Activated naive CD4-positive, alpha-beta T cell treated with Interleukin-2 at 50 U/mL for 16 hours (primary cell): ENCODE data around the gene SULT1A1.
"Not testable (repeated sequence)": the region's sequence is repeated elsewhere in the genome, so short reads cannot be mapped to it uniquely, and the experiment has no call there.

Experiments
- DNase-seq: peaks from one replicate; pipeline ENCODE4 v3.0.0-alpha.2; 2020

The SULT1A1 gene

DNA sequence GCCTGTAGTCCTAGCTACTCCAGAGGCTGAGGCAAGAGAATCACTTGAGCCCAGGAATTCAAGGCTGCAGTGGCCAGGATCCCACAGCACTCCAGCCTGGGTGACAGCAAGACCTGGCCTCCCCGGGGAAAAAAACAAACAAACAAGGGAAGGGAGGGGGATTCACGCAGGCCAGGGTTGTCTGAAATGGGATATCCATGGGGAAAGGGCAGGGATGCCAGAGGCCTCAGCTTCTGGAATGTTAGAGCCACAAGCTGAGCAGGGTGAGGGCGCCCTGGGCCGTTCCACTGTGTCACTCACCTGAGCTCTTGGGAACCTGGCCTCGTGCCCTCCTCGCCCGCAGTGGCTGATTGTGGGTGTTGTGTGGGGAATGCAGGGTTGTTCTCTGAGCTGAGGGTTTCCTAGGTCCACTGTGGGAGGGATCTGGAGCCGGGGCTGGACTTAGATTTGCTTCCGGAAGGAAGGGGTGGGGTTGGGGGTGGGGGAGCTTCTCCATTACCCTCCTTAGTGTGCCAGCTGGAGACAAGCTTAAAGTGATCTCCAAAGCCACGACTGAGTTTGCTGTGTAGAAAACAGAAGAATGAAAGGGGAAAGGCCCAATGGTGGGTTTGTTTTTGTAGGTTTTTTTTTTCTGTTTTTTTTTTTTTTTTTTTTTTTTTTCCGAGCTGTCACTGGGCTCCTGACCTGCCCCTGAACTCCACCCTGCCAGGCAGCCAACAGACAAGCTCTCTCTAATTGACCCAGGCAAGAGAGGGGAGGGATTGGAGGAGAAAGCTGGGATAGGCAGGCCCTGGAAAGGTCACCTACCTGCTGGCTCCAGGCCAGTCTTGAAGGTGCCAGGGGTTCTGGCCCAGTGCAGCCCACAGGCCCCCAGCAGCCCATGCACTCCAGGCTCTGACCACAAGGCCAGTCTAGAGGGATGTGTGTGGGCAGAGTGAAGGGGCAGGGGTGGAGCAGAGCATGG, at the start of gene SULT1A1:
Gene SULT1A1 (minus strand): TSS at position 414 of the 964 bp plus-strand sequence. CDS start 1,189 bp downstream, outside the sequence.
- no peak for DNase-seq

DNA sequence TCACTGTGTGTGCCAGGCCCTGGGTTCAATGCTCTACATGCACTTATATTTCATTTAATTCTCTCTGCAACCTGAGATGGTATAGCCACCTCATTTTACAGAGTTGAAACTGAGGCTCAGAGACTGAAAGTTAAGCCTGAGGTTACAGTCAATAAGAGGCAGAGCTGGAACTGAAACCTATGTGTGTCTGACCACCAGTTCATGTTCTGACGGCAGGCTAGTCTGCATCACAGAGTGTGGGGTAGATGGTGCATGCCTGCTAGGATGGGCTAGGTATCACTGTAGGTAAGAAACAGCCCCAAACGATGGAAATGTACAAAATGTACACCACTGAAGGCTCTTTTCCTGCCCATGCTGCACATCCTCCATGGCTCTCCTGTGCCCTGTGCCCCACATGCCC, 30.1 kb upstream of the SULT1A1 start:
- not testable (repeated sequence) for DNase-seq

DNA sequence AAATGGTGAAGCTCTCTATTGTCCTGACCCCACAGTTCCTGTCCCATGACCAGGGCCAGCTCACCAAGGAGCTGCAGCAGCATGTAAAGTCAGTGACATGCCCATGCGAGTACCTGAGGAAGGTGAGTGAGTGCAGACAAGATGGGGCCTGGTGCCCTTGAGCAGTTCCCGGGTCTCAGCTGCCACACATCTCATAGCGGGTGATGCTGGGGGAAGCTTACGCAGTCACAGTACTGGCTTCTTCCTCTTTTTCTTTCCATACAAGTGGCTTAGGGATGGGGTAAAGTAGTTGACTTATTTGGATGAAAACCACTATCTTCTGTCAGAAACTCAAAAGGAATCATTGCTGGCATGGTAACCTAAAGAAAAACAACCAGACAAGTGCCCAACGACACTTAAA, 28.5 kb upstream of the SULT1A1 start:
- not testable (repeated sequence) for DNase-seq

DNA sequence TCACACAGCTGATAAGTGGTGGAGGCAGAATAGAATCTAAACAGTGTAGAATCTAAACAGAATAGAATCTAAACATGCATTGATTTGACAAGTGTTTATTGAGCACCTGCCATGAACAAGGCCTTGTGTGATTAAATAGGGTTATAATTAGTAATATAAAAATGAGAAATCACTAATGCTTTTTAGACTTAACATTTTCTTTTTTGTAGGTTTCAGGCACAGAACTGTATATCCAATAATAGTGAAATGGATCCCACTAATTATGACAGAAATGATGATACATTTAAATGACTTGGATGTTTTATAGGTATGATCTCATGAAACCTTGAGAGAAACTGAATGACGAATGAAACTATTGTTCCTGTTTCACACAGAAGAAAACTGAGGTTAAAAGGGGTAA, 27.9 kb upstream of the SULT1A1 start, which contains the start of gene NPIPB8:
Gene NPIPB8 (plus strand): TSS at position 301 of the 400 bp plus-strand sequence. CDS start 296 bp downstream, outside the sequence.
- not testable (repeated sequence) for DNase-seq

DNA sequence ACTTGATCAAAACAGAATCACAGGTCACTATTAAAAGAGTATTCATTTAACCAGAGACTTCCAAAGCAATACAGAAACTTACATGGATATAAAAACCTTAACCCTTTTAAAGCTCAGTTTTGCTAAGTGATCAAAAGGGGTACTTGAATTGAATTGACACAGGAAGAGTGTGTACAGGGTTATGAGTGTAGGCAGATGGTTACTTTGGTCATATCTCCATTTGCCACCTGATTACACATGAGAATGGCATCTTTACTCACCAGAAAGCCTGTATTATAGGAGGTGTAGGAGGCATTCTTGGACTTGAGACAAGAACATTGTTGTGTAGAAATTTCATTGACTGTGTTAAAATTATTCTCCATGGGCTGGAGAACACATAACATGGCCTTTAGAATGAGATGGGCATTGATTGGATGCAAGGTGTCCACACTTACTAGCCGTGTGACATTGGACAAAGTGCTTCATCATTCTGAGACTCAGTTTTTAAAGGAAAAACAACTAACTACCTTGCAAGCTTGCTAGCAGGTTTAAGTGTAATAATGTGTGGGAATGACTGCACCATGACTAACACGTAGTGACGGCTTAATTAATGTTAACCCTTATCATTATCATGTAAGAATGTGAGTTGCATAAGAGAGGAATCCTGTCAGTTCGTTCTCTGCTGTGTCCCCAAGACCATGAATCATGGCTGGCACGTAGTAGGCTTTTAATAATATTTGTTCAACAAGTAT, 26.4 kb upstream of the SULT1A1 start:
- not testable (repeated sequence) for DNase-seq

DNA sequence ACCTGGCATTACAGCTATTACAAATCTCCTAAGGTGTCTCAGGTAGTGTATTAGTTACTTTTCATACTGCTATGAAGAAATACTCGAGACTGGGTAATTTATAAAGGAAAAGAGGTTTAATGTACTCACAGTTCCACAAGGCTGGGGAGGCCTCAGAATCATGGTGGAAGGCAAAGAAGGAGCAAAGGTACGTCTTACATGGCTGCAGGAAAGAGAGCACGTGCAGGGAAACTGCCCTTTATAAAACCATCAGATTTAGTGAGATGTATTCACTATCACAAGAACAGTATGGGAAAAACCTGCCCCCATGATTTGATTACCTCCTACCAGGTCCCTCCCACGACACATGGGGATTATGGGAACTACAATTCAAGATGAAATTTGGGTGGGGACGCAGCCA, 21.1 kb upstream of the SULT1A1 start:
- DNase-seq, result not testable (repeated sequence)

DNA sequence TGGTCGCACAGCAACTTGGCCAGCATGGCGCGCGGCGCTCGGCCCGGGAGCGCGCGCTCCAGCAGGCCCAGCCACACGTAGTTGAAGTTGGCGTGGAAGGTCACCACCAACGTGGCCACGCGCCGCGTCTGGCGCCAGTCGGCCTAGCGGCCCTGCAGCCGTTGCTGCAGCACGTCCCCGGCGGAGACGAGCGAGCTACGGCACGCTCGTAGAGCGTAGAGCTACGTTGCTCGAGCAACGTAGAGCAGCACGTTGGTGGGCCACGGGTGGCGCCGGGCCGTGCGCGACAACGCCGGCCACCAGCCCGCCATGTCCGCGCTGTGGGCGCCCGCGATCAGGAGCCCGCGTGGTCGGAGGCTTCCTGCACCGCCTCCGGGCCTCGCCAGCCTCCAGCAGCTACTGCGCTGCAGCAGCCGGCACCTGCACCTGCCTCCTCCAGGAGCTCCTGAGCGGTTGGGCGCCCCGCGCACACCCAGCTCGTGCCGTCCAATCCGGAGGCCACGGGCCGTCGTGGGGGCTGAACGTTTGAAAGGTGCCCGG, 13.4 kb upstream of the SULT1A1 start:
- DNase-seq, result peak; percentile 68

DNA sequence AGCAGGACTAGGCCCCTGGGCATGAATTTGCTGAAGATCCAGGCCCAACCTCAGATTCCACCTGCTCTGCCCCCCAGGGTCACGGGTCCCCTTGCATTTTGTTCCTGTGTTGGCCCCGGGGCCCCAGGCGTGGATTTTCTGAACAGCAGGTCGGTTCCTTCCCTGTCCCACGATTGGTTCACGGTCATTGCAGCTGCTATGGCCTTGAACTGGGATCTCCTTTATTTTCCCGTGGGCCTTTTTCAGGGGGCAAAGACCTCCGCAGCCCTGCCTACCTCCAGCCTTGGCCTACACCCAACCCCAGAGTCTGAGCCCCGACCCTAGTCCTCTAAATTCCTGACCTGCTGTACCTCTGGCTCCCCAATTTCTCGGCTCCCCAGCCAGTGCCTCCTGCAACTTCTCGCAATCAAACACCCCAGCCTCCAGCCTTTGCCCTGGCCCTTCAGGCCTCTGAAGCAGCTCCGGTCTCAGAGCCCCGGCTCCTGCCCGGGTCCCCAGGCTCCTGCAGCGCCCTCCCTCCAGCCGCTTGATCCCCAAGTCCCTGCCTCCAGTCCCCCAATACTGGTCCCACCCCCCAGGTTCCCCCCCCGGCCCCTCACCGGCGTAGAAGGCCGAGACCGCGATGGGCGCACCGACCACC, 12.8 kb upstream of the SULT1A1 start:
- not testable (repeated sequence) for DNase-seq

DNA sequence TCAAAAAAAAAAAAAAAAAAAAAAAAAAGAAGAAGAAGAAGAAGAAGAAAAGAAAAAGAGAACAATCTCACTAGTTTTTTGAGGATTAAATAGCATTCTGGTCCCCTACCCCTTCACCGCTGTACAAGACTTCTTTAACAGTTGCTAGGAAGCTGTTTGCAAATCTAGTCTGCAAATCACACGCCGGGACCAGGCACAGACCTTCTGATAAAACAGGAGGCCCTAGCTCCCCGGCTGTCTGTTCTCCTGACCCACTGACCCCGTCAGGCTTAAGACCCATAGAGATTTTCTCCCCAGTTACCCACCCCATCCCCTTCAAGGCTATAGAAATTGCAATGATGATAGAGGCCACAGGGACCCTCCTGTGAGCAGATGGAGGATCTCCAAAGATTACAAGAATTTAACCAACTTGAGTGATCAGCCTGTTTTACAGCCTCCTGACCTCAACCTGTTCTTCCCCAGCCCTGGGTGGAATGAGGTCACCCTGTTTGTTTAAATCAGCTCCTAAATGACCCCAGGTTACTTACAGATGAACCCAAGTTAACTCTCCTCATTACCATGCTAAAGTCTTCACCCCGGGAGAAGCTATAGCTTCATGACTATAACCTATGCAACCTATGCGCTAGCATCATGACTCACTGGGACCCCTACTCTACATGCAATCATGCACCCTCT, 11.8 kb upstream of the SULT1A1 start:
- no peak for DNase-seq

DNA sequence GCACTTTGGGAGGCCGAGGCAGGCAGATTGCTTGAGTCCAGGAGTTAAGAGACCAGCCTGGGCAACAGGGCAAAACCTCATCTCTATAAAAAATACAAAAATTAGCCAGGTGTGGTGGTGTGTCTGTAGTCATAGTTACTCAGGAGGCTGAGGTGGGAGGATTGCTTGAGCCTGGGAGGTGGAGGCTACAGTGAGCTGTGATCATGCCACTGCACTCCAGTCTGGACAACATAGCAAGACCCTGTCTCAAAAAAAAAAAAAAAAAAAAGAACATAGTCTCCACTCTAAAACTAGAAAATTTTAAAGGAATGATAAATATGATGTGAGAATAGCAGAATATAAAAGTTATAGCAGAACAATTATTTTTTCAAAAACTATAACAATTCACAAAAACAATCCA, 10.5 kb upstream of the SULT1A1 start:
- not testable (repeated sequence) for DNase-seq

DNA sequence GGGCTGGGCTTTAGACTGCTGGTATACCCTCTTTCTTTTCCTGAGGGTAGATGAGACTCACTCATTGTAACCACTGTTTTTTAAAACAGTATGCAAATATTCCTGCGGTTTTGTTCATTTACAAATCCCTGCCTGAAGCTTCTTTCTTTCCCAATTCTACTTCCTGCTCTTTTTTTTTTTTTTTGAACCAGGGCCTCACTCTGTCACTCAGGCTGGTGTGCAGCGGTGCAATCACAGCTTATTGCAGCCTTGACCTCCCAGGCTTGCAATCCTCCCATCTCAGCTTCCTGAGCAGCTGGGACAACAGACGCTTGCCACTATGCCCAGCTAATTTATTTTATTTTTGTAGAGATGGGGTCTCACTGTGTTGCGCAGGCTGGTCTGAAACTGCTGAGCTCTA, 8.0 kb upstream of the SULT1A1 start:
- DNase-seq, result no peak

DNA sequence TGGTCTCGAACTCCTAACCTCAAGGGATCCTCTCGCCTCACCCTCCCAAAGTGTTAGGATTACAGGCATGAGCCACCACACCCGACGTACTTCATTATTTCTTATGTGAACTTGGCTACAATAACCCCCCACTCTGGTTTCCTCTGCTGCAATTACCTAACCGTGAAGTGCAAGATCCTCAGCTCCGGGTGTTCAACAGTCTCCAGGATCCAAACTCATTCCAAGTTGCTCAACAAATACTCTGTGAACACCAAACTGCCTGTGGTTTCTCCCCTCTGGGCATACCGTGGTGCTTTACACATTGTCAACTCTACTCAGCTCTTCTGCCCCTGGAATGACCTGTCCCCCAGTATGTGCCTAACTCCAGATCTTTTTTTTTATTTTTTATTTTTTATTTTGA, 6.8 kb upstream of the SULT1A1 start:
- no peak for DNase-seq

DNA sequence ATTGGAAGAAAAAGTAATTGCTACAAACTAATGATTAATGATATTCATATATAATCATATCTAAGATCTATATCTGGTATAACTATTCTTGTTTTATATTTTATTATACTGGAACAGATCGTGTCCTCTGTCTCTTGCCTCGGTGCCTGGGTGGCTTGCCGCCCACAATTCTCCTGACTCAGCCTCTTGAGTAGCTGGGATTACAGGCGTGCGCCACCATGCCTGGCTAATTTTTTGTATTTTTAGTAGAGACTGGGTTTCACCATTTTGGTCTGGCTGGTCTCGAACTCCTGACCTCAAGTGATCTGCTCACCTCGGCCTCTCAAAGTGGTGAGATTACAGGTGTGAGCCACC, 6.4 kb upstream of the SULT1A1 start:
- not testable (repeated sequence) for DNase-seq

DNA sequence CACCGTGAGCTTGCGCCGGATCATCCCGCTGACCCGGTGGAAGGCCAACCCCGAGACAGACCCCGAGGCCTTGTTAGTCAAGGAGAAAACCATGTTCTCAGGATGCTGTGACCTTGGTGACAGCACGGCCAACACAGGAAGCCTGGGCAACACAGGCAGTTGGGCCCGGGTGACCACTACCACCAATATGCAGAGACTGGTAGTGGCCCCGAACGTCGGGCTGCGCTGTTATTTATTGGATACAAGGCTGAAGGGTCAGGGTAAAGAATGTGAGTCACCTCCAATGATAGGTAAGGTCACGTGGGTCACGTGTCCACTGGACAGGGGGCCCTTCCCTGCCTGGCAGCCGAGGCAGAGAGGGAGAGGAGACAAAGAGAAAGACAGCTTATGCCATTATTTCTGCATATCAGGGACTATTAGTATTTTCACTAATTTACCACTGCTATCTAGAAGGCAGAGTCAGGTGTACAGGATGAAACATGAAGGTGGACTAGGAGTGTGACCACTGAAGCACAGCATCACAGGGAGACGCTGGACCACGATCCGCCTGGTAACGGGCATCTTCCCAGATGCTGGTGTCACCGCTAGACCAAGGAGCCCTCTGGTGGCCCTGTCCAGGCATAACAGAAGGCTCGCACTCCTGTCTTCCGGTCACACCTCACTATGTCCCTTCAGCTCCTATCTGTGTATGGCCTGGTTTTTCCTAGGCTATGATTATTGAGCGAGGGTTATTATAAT, 5.8 kb upstream of the SULT1A1 start:
- peak; percentile 7 for DNase-seq

DNA sequence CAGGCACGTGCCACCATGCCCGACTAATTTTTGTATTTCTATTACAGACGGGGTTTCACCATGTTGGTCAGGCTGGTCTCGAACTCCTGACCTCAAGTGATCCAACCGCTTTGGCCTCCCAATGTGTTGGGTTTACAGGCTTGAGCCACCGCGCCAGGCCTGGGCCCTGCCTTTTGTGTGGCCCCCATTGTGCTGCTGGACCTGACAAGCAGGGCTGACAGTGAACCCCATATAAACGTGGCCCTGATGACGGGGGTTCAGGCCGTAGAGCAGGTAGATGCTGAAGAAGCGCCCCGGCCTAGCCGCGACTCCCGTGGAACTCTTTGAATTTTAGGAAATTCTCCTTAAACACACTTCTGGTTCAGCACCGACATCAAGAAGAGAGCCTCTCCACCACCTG, 4.7 kb upstream of the SULT1A1 start:
- DNase-seq, result not testable (repeated sequence)

DNA sequence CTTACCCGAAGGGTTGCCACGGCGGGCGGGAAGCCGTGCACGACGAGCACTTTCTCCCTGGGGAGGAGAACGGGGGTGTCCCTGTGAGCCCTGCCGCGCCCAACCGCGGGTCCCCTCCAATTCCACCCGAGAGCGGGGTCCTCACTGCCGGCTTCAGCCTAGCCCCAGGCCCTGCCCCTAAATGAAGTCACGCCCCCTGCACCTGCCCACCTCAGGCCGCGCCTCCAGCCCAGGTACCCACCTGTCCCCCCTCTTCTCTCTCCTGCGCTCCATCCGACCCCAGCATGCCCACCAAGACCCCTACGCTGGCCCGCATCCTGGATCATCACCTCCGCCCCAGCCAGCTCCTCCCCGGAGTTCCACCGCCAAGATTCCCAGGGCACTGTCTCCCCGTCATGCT, 4.1 kb upstream of the SULT1A1 start:
- DNase-seq, result not testable (repeated sequence)

DNA sequence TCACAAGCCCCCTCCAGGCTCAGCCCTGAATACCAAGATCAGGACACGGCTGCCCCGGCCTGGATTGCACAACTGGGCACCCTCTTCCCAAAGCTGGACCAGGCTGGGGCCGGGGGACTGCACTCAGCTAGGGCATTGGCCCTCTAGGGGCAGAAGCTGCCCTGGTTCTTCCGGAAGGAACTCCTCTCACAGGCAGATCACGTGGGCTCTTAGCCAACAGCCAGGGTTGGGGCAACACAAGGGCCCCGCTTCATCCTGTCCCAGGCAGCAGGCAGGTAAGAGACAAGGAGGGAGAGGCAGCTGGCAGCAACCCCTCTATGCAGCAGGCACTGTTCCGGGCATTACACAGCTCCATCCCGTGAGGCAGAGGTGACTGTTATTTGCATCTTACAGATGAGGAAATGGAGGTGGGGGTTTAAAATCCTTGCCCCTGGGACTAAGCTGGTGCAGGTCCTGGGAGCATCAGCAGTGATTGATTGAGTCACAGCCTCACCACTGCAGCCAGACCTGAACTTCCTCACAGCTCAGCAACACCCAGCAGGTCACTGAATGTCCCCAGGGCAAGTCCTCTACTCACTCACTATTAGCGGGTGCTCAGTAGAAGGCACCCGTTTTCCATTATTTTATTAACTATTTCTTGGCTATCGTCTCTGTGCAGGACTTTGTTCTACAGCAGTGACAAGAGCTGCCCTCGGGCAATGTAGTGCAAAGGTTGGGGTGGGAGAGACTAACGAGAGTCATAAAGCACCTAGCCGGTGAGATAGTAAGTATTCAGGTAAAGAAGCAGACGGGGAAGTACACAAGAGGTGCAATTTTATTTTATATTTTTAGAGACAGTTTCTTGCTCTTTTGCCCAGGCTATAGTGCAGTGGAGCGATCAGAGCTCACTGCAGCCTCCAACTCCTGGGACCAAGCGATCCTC, 2.8 kb upstream of the SULT1A1 start:
- DNase-seq, result not testable (repeated sequence)

DNA sequence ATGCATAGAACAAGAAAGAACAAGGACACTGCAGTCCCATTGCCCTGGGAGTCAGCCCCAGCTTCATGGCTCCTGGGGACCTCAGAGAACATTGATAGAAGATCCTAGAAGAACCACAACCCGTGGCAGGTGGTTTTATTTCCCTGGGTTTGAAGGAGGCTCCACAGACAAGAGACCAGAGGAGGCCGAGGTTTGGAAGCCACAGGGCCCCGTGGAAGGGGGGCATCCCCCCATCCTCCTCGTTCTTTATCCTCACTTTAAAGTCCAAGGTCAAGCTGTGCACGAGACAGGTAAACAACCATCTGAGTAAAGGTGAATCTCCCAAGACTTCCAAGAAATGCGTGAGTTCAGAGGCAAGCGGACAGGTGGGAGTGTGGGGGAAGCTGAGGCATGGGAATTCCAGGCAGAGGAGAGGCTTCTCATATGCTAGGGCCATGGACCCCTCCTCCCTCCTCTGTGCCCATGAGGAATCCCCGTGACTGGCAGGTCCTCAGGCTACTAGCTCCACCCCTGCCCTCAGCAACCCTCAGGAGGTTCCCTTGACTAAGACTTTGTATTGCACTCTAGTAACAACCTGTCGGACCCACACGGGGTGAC, 849 bp upstream of the SULT1A1 start:
- no peak for DNase-seq

DNA sequence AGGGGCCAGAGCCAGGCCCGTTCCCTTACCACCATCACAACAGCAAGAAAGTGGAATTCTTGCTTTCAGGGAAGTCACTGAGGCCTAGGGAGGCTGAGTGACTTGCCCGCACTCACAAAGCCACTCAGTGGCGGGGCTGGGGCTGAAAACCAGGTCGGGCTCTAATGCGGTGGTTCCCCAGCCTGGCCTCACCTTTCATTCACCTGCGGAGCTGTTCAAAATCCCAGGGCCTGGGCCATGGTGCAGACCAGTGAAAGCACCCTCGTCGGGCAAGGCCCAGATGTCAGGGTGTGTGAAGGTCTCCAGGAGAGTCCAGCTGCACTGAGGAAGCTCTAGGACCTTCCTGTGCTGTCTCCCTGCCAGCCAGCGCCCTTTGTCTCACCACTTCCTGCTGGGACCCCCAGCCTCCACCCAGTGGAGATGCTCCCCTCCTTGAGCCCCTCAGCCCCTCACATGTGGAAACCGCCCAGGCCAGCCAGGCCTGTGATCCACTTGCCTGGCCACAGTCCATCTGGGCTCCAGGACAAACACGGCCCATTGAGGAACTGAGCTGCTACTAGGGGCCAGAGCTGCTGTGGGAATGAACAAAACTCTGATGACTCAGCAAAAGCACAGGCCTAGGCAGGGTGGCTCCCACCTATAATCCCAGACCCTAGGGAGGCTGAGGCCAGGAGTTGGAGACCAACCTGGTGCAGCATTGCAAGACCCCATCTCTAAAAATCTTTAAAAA, 812 bp downstream of the SULT1A1 start:
- DNase-seq, result not testable (repeated sequence)
